NCI-H2171 (cell line): ENCODE measurements around the gene DDHD1.
"Not testable (repeated sequence)": the region's sequence is repeated elsewhere in the genome, so short reads cannot be mapped to it uniquely, and the experiment has no call there.

Experiments used
- DNase-seq: peaks from one replicate; lab custom pipeline; 2025; lab: John Stamatoyannopoulos, UW

DDHD1 gene

GRCh38 chr14:53108292-53109104, 44.6 kb downstream of the DDHD1 start:
- DNase-seq = no peak

- no peak for DNase-seq
Measured at GRCh38 chr14:53106768-53107167, 46.4 kb downstream of the DDHD1 start.

GRCh38 chr14:53103636-53104340, 49.3 kb downstream of the DDHD1 start:
- no peak for DNase-seq

- DNase-seq = no peak
Measured at GRCh38 chr14:53093206-53093605, 59.9 kb downstream of the DDHD1 start.

- no peak for DNase-seq
Measured at GRCh38 chr14:53090853-53091252, 62.3 kb downstream of the DDHD1 start.

GRCh38 chr14:53084954-53085353, 68.2 kb downstream of the DDHD1 start:
- DNase-seq = not testable (repeated sequence)

- no peak for DNase-seq
Measured at GRCh38 chr14:53064475-53064874, 88.6 kb downstream of the DDHD1 start.

DNA sequence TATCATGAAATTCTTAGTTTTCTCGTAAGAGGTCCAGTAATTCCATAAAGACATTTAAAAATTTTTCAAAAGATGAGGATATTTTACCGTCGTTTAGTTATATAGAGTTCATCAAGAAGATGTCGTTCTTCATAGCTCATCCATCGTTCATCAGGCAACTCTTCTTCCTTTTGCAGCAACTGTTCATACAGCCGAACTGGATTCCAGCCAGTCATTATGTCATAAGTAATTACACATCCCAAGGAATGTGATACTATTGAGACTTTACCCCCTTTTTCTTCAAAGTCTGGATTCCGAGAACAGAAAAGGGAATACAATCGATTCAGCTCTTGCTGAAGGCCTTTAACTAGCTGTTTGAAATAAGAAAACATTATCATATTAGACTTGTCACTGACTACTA, 90.3 kb downstream of the DDHD1 start:
- DNase-seq = no peak

GRCh38 chr14:53060046-53060445, 93.1 kb downstream of the DDHD1 start:
- DNase-seq = no peak

DNA sequence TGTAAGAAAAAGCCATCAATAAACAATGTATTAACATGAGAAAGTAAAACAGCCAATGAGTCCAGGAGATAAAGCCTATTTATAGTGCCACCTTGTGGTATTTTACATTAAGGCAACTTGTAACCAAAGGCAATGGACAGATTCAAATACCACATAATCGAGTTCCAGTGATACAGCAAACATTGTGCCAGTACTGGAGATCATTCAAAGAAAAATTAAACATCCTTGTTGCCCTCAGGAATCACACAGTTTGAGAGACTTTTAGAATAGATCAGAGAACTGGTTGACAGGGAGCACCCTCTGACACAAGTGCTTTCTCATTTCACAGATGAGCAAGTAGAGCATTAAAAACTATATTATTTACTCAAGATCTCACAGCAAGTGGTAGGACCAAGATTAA, 98.1 kb downstream of the DDHD1 start:
- peak; percentile 7 for DNase-seq

DNA sequence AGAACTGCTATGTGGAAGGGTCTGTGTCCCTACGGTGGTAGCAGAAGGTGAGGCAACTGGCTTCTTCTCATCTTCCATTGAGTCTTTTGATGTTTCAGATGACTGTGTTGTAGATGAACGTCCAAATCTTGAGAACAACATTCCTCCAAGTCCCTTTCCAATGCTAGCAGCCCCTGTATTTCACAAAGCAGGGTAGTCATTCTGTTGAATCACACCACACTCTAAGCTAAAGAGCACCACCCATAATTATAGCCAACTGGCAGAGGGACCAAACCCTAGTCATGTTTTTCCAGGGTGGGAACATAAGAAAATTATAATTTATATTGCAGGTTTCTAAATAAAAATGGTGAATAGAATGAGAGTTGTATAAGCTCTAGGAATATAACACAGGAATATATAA, 98.7 kb downstream of the DDHD1 start:
- no peak for DNase-seq

- no peak for DNase-seq
Measured at GRCh38 chr14:53048631-53049030, 104.5 kb downstream of the DDHD1 start.

GRCh38 chr14:53047307-53048069, 105.6 kb downstream of the DDHD1 start:
- DNase-seq = no peak

DNA sequence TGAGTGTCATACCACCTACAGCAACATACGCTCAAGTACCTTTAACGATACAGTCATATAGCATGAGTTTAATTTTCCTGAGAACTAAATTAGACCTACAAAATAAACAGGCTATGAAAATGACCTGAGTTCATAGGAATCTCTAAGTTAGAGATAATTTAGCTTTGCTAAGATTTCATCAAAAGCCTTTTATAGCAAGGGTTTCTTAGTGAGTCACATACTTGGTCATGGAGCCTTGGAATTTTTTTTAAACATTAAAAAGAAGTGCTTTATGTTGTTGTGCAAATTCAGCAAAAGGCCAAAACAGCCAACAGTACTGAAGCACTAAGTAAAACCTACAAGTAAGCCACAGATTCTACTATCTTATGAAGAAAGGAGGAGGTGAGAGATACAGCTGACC, 108.6 kb downstream of the DDHD1 start:
- no peak for DNase-seq

GRCh38 chr14:53043027-53043581, 110.0 kb downstream of the DDHD1 start:
- no peak for DNase-seq

GRCh38 chr14:53042480-53042879, 110.6 kb downstream of the DDHD1 start:
- DNase-seq = no peak

DNA sequence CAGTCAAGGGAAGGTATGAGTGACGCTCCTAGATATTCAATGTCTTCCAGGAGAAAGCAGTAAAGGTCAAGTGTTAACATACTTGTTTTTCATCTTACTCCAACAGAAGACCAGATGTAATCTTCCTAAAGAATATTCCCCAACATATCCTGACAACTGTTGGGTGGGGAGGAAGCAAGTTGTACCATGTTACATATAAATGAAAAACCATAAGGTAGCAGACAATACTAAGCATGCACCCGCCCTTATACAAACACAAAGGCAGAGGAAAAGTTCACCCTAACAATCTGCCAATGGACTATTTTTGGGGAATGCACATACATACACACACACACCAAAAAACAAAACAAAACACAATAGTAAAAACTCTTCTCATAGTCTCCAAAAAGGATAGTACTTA, 112.1 kb downstream of the DDHD1 start:
- no peak for DNase-seq

GRCh38 chr14:53038629-53039028, 114.5 kb downstream of the DDHD1 start:
- no peak for DNase-seq

- DNase-seq = no peak
Measured at GRCh38 chr14:53037016-53037415, 116.1 kb downstream of the DDHD1 start.

DNA sequence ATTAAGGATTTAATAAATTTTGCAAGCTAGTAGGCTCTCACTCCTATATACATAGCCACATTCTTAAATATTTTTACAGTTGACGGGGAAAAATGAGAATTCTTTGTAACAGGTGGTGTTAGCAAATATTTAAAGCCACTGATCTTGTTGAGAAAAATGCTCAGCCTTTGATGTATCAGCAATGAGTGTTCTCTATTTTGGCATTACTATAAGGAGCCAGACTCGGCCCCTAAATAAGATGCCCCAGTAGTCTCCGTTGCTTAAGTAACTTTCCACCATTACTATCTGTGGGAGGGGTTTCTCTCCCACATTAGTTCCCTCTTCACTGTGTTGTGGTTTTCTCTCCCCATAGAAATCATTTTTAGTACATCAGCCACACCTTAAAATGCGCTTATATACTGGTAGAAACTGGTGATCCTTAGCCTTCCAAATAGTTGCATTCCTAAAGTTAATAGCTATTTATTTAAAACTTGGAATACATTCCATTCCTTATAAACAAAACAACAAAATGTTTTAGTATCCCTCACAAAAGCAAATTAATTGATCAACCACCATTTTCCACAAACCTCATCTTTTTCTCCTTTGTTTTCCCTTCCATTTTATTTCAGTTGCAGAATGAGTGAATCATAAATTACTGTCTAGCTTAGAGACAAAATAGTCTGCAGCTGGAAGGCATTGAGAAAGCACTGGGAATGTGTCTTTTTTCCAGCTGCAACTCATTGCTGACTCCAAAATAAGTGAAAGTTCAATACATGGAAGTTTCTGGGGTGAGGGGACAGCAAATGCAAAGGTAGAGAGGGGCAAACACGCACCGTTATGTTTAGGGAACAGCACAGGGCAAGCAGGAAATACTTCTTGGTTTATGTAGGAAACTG, 117.5 kb downstream of the DDHD1 start:
- DNase-seq = no peak

GRCh38 chr14:53034688-53035230, 118.4 kb downstream of the DDHD1 start:
- DNase-seq = no peak
